ENCODE data around the gene ABTB2.

The ABTB2 gene

DNA sequence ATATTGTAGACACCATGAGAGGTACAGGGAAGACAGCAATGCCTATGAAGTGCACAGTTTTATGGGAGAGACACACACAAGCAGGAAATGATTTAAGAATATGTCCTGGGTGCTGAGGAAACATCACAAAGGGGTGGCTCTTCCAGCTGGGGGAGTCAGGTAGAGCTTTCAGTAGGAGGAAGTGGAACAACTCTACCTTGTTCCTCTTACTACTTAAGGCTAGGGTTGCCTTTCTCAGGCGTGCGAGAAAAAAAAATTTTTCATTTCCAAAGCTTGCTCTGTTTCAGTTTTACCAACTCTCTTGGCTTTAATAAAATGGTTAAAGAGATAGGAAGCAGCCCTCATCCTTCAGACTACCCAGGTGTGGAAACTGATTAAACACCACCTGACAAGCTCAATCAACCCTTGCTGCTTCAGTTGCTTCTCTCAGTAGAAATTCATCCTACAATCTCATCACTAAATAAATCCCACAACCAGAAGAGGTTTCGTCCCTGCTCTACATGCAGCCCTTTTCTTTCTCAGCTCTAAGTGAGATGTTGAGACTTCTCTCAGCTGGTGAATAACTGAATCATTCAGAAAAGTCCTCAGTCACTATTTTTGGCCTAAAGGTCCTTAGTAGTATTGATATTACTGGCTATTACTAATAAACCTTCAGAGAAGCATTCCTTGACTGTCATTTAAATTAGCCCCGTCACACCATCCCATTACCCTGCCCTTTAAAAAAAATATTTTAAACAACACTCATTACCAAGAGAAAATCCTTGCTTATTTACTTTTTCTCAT lies 5.9 kb downstream of the ABTB2 start:
- Histone ChIP-seq H3K9me3 (ENCODE audit: control insufficient read depth, insufficient read depth, low read length) (no peaks in the 10 kb centered on the region), H3K36me3 (ENCODE audit: control insufficient read depth, insufficient read depth, low read length) (no peaks in the 10 kb centered on the region), H3K27me3 (ENCODE audit: control insufficient read depth, insufficient read depth, low read length) (peaks cover 23% of the 10 kb centered on the region), H3K4me3 (ENCODE audit: low read depth, low read length) (no peak overlapping the region), H3K27ac (ENCODE audit: low read depth, low read length) (no peak overlapping the region), H3K9ac (ENCODE audit: low read depth, low read length) (no peak overlapping the region), H3K4me1 (ENCODE audit: control insufficient read depth, insufficient read depth, low read length) (peaks cover 12% of the 10 kb centered on the region)

- H3K4me3 ChIP-seq (ENCODE audit: low read depth, low read length): no peak overlapping the region
- no peak overlapping the region for H3K9ac ChIP-seq (ENCODE audit: low read depth, low read length)
- H3K4me1 ChIP-seq (ENCODE audit: control insufficient read depth, insufficient read depth, low read length): peaks cover 7% of the 10 kb centered on the region; the same call in 1 of the 2 replicates
- H3K27me3 ChIP-seq (ENCODE audit: control insufficient read depth, insufficient read depth, low read length): peaks cover 15% of the 10 kb centered on the region
- H3K9me3 ChIP-seq (ENCODE audit: control insufficient read depth, insufficient read depth, low read length): no peaks in the 10 kb centered on the region
- H3K36me3 ChIP-seq (ENCODE audit: control insufficient read depth, insufficient read depth, low read length): no peaks in the 10 kb centered on the region
- no peak overlapping the region for H3K27ac ChIP-seq (ENCODE audit: low read depth, low read length)
Measured at GRCh38 chr11:34351051-34351450, 6.8 kb downstream of the ABTB2 start.

DNA sequence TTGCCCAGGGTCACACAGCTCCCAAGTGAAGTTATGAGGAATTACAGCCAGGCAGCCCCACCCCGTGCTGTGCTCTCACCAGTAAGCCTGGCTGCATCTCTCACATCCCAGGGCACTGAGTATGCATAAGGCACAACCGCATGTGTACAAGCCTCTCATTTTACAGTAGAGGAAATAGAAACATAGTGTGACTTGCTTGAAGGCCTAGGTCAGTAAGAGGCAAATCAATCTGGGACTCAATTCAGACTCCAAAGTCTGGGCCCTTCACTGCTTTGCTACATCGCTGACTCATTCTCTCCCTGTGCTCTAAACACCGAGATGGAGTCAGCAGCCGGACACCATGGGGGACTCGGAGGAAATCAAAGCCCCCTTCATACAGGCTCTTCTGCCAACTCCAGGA lies 7.9 kb downstream of the ABTB2 start:
- no peak overlapping the region for H3K27ac ChIP-seq (ENCODE audit: low read depth, low read length)
- H3K9ac ChIP-seq (ENCODE audit: low read depth, low read length): no peak overlapping the region

GRCh38 chr11:34348919-34349318 lies 8.9 kb downstream of the ABTB2 start:
- H3K9me3 ChIP-seq (ENCODE audit: control insufficient read depth, insufficient read depth, low read length): no peaks in the 10 kb centered on the region
- H3K36me3 ChIP-seq (ENCODE audit: control insufficient read depth, insufficient read depth, low read length): no peaks in the 10 kb centered on the region
- no peak overlapping the region for H3K27ac ChIP-seq (ENCODE audit: low read depth, low read length)
- H3K9ac ChIP-seq (ENCODE audit: low read depth, low read length): no peak overlapping the region
- H3K4me1 ChIP-seq (ENCODE audit: control insufficient read depth, insufficient read depth, low read length): no peaks in the 10 kb centered on the region
- H3K27me3 ChIP-seq (ENCODE audit: control insufficient read depth, insufficient read depth, low read length): no peaks in the 10 kb centered on the region
- no peak overlapping the region for H3K4me3 ChIP-seq (ENCODE audit: low read depth, low read length)

More for the DNA sequence above, 7.9 kb downstream of the ABTB2 start:
- Histone ChIP-seq H3K4me3 (ENCODE audit: low read depth, low read length) (no peak overlapping the region), H3K4me1 (ENCODE audit: control insufficient read depth, insufficient read depth, low read length) (no peaks in the 10 kb centered on the region), H3K27me3 (ENCODE audit: control insufficient read depth, insufficient read depth, low read length) (peaks cover 3% of the 10 kb centered on the region), H3K36me3 (ENCODE audit: control insufficient read depth, insufficient read depth, low read length) (no peaks in the 10 kb centered on the region), H3K9me3 (ENCODE audit: control insufficient read depth, insufficient read depth, low read length) (no peaks in the 10 kb centered on the region)

- no peak overlapping the region for H3K4me3 ChIP-seq (ENCODE audit: low read depth, low read length)
- no peak overlapping the region for H3K9ac ChIP-seq (ENCODE audit: low read depth, low read length)
- no peaks in the 10 kb centered on the region for H3K36me3 ChIP-seq (ENCODE audit: control insufficient read depth, insufficient read depth, low read length)
- H3K27me3 ChIP-seq (ENCODE audit: control insufficient read depth, insufficient read depth, low read length): no peaks in the 10 kb centered on the region
- no peak overlapping the region for H3K27ac ChIP-seq (ENCODE audit: low read depth, low read length)
- H3K9me3 ChIP-seq (ENCODE audit: control insufficient read depth, insufficient read depth, low read length): no peaks in the 10 kb centered on the region
- no peaks in the 10 kb centered on the region for H3K4me1 ChIP-seq (ENCODE audit: control insufficient read depth, insufficient read depth, low read length)
Measured at GRCh38 chr11:34348096-34348495, 9.7 kb downstream of the ABTB2 start.

- Histone ChIP-seq H3K27ac (ENCODE audit: low read depth, low read length) (no peak overlapping the region), H3K9ac (ENCODE audit: low read depth, low read length) (no peak overlapping the region), H3K27me3 (ENCODE audit: control insufficient read depth, insufficient read depth, low read length) (no peaks in the 10 kb centered on the region), H3K36me3 (ENCODE audit: control insufficient read depth, insufficient read depth, low read length) (no peaks in the 10 kb centered on the region), H3K9me3 (ENCODE audit: control insufficient read depth, insufficient read depth, low read length) (no peaks in the 10 kb centered on the region), H3K4me1 (ENCODE audit: control insufficient read depth, insufficient read depth, low read length) (peaks cover 5% of the 10 kb centered on the region; the same call in 1 of the 2 replicates), H3K4me3 (ENCODE audit: low read depth, low read length) (no peak overlapping the region)
Measured at GRCh38 chr11:34346551-34346950, 11.3 kb downstream of the ABTB2 start.

DNA sequence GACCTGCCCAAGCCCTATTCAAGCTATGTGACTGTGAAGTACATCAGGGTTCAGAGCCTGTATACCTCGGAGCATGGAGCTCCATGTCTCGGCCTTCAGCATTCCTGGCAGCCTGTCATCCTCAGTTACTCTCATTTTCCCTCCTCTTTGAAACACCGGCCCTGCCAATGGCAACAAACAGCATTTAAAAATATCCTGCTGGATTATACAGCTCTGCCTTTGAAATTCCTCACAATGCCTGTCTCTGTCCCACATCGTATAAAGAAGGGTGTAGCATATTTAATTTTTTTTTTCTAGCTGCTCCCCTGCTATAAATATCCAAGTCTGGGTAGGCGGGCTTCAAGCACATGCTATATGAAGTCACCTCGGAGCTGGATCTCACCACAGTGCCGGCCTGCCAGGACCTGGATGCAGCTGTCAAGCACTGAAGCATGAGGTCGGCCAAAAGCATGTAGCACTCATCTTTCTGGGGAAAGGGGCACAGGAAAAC lies 11.8 kb downstream of the ABTB2 start:
- H3K36me3 ChIP-seq (ENCODE audit: control insufficient read depth, insufficient read depth, low read length): no peaks in the 10 kb centered on the region
- no peak overlapping the region for H3K27ac ChIP-seq (ENCODE audit: low read depth, low read length)
- H3K9ac ChIP-seq (ENCODE audit: low read depth, low read length): no peak overlapping the region
- H3K4me3 ChIP-seq (ENCODE audit: low read depth, low read length): no peak overlapping the region
- H3K27me3 ChIP-seq (ENCODE audit: control insufficient read depth, insufficient read depth, low read length): no peaks in the 10 kb centered on the region
- no peaks in the 10 kb centered on the region for H3K9me3 ChIP-seq (ENCODE audit: control insufficient read depth, insufficient read depth, low read length)
- peaks cover 5% of the 10 kb centered on the region; the same call in 1 of the 2 replicates for H3K4me1 ChIP-seq (ENCODE audit: control insufficient read depth, insufficient read depth, low read length)

GRCh38 chr11:34345540-34345876 lies 12.3 kb downstream of the ABTB2 start:
- Histone ChIP-seq H3K9ac (ENCODE audit: low read depth, low read length) (no peak overlapping the region), H3K36me3 (ENCODE audit: control insufficient read depth, insufficient read depth, low read length) (no peaks in the 10 kb centered on the region), H3K9me3 (ENCODE audit: control insufficient read depth, insufficient read depth, low read length) (no peaks in the 10 kb centered on the region), H3K27me3 (ENCODE audit: control insufficient read depth, insufficient read depth, low read length) (no peaks in the 10 kb centered on the region), H3K4me1 (ENCODE audit: control insufficient read depth, insufficient read depth, low read length) (peaks cover 5% of the 10 kb centered on the region; the same call in 1 of the 2 replicates), H3K4me3 (ENCODE audit: low read depth, low read length) (no peak overlapping the region), H3K27ac (ENCODE audit: low read depth, low read length) (no peak overlapping the region)

- no peak overlapping the region for H3K9ac ChIP-seq (ENCODE audit: low read depth, low read length)
- H3K27ac ChIP-seq (ENCODE audit: low read depth, low read length): no peak overlapping the region
- H3K36me3 ChIP-seq (ENCODE audit: control insufficient read depth, insufficient read depth, low read length): no peaks in the 10 kb centered on the region
- peaks cover 5% of the 10 kb centered on the region; the same call in 1 of the 2 replicates for H3K4me1 ChIP-seq (ENCODE audit: control insufficient read depth, insufficient read depth, low read length)
- no peak overlapping the region for H3K4me3 ChIP-seq (ENCODE audit: low read depth, low read length)
- H3K9me3 ChIP-seq (ENCODE audit: control insufficient read depth, insufficient read depth, low read length): no peaks in the 10 kb centered on the region
- no peaks in the 10 kb centered on the region for H3K27me3 ChIP-seq (ENCODE audit: control insufficient read depth, insufficient read depth, low read length)
Measured at GRCh38 chr11:34344768-34345539, 12.9 kb downstream of the ABTB2 start.

- no peak overlapping the region for H3K4me3 ChIP-seq (ENCODE audit: low read depth, low read length)
- H3K27me3 ChIP-seq (ENCODE audit: control insufficient read depth, insufficient read depth, low read length): no peaks in the 10 kb centered on the region
- H3K27ac ChIP-seq (ENCODE audit: low read depth, low read length): no peak overlapping the region
- H3K9me3 ChIP-seq (ENCODE audit: control insufficient read depth, insufficient read depth, low read length): no peaks in the 10 kb centered on the region
- no peaks in the 10 kb centered on the region for H3K36me3 ChIP-seq (ENCODE audit: control insufficient read depth, insufficient read depth, low read length)
- peaks cover 5% of the 10 kb centered on the region; the same call in 1 of the 2 replicates for H3K4me1 ChIP-seq (ENCODE audit: control insufficient read depth, insufficient read depth, low read length)
- no peak overlapping the region for H3K9ac ChIP-seq (ENCODE audit: low read depth, low read length)
Measured at GRCh38 chr11:34344410-34344767, 13.4 kb downstream of the ABTB2 start.

DNA sequence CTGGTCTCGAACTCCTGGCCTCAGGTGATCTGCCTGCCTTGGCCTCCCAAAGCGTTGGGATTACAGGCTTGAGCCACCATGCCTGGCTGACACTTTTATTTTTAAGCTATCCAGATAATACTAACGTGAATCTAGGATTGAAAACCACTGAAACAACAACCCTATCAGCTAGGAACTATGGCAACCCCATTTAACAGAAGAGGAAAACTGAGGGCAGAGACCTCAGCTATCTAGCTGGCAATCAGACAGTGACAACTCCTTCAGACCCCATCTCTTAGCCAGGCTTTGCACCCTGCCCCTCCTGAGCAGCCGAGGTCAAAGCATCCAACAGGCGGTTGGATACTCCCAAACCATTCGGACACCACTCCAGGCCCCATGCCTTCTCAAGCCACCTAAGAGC lies 14.1 kb downstream of the ABTB2 start:
- Histone ChIP-seq H3K4me1 (ENCODE audit: control insufficient read depth, insufficient read depth, low read length) (peaks cover 5% of the 10 kb centered on the region; the same call in 1 of the 2 replicates), H3K27me3 (ENCODE audit: control insufficient read depth, insufficient read depth, low read length) (no peaks in the 10 kb centered on the region), H3K9me3 (ENCODE audit: control insufficient read depth, insufficient read depth, low read length) (no peaks in the 10 kb centered on the region), H3K27ac (ENCODE audit: low read depth, low read length) (no peak overlapping the region), H3K36me3 (ENCODE audit: control insufficient read depth, insufficient read depth, low read length) (no peaks in the 10 kb centered on the region), H3K4me3 (ENCODE audit: low read depth, low read length) (no peak overlapping the region), H3K9ac (ENCODE audit: low read depth, low read length) (no peak overlapping the region)

All from HUES48 (cell line).